NCI-H510A treated with DMSO at 0.1 percent for 48 hours (cell line): ENCODE data around the gene NFATC2IP.
"Not testable (repeated sequence)": the region's sequence is repeated elsewhere in the genome, so short reads cannot be mapped to it uniquely, and the experiment has no call there.

ENCODE experiments used
- DNase-seq: peaks from one replicate; lab custom pipeline; 2025; lab: John Stamatoyannopoulos, UW

The NFATC2IP gene

DNA sequence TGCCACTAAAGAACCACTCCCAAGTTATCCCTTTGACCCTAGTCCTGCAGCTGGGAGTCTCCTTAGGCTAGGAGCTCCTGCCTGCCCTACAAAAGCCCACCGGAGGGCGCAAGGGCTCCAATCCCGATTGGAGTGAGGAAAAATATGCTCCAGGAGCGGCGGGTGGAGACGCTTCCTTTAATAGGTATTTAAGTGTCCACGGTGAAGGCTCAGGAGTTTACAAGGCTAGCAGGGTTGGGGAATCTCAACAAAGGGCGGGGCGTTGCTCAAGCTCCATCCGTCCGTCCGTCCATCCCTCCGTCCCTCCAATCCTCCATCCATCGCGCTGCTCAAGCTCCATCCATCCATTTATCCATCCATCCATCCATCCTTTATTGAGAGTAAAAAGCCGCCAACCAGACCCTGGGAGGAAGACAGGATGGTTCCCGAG is 23.3 kb downstream of the NFATC2IP start:
- DNase-seq, result peak; percentile 86

DNA sequence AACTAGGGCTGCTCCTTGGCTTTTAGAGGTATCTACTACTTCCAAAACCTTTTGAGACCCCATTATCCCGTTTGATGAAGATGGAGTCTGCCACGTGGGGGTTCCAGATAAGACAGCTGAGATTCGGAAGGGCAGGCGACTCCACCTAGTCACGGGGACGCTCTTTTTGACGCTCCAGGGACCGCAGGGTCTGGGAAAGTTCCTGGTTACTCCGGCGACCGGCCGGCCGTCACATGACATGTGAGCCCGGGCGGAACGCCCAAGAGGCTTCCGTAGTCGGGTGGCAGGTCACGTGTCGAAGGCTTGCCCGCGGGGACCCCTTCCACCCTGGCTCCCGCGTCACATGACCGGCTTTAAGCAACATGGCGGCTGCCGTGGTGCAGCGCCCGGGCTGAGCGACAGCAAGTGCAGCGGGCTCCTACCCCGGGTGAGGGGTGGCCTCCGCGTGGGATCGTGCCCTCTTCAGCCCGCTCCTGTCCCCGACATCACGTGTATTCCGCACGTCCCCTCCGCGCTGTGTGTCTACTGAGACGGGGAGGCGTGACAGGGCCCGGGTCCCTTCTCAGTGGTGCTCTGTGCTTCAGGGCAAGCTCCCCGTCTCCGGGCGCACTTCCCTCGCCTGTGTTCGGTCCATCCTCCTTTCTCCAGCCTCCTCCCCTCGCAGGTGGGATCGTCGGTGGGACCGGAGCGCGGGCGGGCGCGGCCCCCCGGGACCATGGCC is 23.9 kb downstream of the NFATC2IP start, which contains the start of gene SPNS1:
Gene SPNS1, plus strand, starts transcription at position 342 of the 721 bp plus-strand sequence. Its CDS starts 374 bp downstream, at position 716.
- DNase-seq, result peak; percentile 95

DNA sequence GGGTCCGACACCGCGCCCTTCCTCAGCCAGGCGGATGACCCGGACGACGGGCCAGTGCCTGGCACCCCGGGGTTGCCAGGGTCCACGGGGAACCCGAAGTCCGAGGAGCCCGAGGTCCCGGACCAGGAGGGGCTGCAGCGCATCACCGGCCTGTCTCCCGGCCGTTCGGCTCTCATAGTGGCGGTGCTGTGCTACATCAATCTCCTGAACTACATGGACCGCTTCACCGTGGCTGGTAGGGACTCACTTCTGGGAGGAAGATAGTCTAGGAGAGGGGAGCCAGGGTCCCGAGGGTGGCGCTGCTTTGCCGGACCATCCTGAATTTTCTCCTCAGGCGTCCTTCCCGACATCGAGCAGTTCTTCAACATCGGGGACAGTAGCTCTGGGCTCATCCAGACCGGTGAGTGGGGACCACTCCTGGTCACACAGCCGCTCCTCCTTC is 24.4 kb downstream of the NFATC2IP start:
- no peak for DNase-seq

DNA sequence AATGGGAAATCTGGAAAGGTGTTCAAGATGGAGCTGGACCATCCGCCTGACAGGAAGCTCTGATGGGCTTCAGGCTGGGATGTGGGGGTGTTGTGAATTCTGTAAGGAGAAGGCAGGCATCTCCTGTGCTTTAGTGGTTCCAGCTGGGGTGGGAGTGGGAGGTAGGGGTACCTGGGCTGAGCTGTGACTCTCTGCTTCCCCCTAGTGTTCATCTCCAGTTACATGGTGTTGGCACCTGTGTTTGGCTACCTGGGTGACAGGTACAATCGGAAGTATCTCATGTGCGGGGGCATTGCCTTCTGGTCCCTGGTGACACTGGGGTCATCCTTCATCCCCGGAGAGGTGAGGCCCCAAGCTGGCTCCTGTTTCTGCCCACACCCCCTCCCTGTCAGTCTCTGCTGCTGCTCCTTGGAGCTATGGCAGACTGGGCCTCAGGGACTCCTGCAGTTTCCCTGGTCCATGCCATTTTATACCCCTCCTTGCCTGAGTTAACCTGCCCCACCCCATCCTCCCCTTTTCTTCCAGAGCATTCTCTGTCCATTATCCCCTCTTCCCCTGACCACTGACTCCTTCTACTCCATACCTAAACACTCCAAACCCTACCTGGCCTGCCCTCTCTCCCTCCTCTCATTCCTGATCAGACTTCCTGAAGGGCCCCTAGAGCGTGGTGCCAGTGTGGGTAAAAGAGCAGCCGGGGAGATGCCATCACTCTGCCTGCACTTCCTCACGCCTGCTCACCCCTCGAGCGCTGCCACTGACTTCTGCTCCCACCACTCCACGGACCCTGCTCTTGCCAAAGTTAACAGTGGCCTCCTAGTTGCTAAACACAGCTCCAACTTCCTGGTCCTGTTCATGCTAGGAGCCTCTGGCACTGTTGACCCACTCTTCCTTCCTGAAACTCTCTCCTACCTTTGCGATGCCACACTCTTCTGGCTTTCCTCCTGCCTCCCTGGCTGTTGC is 27.2 kb downstream of the NFATC2IP start:
- DNase-seq, result peak; percentile 73

GRCh38 chr16:28980330-28980729 is 29.6 kb downstream of the NFATC2IP start:
- DNase-seq, result not testable (repeated sequence)

DNA sequence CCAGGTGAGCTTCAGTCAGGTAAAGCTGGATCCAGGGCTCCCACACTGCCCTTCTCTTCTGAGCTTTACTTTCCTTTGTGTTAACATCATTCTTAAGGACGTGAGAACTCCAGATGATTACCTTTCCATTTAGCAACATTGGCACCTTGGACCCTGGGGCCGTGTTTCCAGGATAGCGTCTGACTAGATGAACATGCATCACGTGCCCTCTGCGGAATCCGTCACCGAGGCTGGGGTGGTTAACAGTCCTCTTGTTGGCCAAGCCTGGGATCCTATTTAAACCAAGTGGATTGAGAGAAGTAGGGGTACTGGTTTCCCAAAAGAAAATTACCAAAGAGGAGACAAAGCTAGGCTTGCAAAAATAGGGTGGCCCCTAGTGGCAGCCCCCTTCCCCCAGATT is 30.2 kb downstream of the NFATC2IP start:
- DNase-seq, result no peak

DNA sequence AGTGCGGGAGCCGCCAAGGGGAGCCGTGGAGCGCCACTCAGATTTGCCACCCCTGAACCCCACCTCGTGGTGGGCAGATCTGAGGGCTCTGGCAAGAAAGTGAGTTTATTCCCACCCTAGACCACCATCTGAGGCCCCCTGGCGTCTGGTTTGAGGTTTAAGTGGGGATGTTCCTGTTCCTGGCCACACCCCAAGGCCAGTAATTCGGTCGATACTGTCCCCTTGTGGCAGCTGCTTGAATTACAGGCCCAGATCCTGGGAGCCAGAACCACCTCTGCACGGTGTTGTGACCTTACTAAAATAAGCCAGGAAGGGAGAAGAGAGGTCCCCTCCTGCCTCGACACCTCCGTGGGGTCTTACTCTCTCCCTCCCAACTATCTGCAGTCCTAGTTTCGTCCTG is 30.8 kb downstream of the NFATC2IP start:
- no peak for DNase-seq

DNA sequence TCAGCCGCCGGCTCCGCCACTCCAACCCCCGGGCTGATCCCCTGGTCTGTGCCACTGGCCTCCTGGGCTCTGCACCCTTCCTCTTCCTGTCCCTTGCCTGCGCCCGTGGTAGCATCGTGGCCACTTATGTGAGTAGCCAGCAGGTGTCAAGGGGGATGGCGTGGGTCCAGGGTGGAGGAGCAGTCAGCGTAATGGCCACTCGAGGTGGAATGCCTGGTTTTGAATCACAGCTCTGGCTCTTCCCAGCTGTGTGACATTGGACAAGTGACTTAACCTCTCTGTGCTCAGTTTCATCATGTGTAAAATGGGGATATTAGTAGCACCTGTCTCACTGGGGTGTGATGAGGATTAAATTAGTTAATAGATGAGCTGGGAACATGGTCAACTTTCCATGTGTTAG is 31.7 kb downstream of the NFATC2IP start:
- no peak for DNase-seq

- no peak for DNase-seq
Observed at GRCh38 chr16:28982949-28983348, 32.2 kb downstream of the NFATC2IP start.

DNA sequence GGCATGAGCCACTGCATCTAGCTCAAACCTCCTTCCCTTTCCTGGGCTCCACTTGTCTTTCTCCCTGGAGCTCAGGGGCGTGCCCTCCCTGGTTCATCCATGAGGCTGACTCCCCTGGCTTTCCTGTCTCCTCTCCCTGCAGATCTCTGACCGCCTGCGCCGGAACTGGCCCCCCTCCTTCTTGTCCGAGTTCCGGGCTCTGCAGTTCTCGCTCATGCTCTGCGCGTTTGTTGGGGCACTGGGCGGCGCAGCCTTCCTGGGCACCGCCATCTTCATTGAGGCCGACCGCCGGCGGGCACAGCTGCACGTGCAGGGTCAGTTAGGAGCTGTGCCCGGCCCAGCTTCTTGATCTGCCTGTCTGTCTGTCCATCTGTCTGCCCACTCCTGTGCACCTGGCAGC is 32.9 kb downstream of the NFATC2IP start:
- DNase-seq, result peak; percentile 98

DNA sequence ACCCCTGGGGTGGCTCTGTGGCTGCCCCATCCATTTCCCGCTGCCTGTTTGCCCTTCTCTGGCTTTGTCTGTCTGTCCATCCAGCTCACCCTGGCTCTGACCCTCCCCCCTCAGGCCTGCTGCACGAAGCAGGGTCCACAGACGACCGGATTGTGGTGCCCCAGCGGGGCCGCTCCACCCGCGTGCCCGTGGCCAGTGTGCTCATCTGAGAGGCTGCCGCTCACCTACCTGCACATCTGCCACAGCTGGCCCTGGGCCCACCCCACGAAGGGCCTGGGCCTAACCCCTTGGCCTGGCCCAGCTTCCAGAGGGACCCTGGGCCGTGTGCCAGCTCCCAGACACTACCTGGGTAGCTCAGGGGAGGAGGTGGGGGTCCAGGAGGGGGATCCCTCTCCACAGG is 33.4 kb downstream of the NFATC2IP start:
- DNase-seq, result no peak

DNA sequence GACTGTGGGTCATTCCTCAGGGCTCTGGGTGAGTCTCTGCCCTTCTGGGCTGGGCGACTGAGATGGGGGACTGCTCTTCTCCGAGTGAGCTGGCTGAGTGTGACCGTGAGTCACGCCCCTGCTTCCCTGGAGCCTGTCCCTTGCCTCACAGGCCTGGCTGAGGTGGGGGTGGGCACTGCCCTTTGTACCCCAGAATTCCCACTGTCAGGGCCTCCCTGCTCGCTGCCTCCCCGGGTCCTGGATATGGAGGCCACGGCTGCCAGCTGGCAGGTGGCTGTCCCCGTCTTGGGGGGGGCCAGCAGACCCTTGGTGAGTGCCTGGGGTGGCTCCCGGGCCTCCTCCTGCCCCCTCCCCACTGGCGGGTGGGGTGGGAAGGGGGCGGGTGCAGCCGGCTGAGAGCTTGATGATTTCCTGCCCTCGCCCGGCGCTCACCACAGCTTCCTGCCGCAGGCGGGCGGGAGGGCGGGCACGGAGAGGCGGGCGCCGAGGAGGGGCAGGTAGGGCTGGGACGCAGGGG is 33.9 kb downstream of the NFATC2IP start, which contains the start of gene LAT:
Gene LAT, plus strand, starts transcription at position 434 of the 517 bp plus-strand sequence. CDS start 366 bp downstream, outside the sequence.
- peak; percentile 95 for DNase-seq

GRCh38 chr16:28985211-28986041 is 34.7 kb downstream of the NFATC2IP start:
- no peak for DNase-seq

DNA sequence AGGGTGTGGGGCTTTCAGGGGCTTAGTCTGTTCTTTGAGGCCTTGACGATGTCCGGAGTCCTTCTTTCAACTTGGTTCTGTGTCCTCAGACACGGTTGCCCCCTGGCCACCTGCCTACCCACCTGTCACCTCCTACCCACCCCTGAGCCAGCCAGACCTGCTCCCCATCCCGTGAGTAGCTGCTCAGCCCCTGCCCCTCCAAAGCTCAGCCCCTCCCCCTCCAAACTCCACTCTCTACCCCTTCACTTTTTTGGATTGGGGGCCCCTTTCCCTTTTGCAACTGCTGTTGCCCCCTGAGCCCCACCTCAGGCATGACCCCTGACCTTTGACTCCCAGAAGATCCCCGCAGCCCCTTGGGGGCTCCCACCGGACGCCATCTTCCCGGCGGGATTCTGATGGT is 35.3 kb downstream of the NFATC2IP start:
- no peak for DNase-seq

DNA sequence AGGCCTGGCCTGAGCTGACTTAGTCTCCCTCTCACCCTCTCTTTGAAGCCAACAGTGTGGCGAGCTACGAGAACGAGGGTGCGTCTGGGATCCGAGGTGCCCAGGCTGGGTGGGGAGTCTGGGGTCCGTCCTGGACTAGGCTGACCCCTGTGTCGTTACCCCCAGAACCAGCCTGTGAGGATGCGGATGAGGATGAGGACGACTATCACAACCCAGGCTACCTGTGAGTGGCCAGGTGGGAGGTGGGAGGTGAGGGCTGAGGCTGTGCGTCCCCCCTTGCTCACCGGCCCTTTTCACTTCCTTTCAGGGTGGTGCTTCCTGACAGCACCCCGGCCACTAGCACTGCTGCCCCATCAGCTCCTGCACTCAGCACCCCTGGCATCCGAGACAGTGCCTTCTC is 35.8 kb downstream of the NFATC2IP start:
- no peak for DNase-seq

DNA sequence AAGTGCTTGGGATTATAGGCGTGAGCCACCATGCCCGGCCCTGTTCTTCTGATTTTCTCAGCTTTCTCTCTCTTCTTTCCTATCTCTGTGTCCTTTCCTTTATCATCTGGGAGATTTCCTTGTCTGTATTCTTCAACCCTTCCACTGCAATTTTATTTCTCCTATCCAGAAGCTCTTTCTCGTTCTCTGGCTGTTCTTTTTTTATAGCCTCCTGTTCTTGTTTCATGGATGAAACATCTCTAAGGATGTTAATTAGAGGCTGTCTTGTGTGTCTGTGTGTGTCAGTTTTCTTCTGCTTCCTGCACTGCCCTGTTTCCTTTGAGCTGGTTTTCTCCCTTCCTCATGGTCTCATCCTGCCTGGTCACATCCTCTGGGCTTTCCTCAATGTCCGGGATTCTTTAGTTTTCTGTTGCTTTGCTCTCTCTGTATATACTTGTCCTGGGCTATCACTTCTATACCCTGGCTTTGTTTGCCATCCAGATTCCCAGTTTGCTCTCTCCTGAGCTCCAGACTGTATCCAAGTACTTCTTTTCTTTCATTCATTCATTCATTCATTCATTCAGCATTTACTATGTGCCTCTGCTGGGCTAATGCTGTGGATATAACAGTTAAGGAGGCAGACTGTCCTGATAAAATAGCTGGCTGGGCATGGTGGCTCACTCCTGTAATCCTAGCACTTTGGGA is 36.6 kb downstream of the NFATC2IP start:
- DNase-seq, result no peak

GRCh38 chr16:28989363-28989762 is 38.6 kb downstream of the NFATC2IP start:
- DNase-seq, result no peak

DNA sequence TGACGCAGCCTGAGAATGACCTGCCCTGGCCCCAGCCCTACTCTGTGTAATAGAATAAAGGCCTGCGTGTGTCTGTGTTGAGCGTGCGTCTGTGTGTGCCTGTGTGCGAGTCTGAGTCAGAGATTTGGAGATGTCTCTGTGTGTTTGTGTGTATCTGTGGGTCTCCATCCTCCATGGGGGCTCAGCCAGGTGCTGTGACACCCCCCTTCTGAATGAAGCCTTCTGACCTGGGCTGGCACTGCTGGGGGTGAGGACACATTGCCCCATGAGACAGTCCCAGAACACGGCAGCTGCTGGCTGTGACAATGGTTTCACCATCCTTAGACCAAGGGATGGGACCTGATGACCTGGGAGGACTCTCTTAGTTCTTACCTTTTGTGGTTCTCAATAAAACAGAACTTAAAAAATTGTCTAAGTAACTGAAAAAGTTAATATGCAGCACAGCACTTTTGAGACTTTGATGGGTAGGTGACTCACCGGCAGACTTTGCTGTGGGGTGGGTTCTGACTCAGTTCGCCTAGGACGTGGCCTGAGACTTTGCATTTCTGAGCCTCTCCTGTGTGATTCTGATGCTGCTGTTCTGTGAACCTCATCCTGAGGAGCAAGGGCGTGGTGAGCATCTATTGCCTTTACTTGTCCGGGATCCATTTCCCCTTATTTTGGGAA is 39.8 kb downstream of the NFATC2IP start:
- no peak for DNase-seq

DNA sequence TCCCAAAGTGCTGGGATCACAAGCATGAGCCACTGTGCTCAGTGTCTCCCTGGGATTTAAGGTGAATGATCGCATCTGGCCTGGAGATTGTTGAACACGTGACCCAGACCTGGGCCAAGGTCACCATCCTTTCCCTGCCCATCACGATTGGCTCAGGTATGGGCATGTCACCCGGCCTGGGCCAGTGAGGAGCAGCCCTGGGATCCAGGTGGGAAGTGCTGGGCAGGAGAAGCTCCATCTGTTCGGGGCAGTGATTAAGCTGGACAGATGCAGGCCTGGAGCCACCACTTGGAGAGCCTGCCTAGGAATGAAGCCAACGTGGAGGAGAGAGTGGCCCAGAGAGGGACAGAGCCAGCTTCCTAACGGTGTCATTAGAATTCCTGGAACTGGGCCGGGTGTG is 41.0 kb downstream of the NFATC2IP start:
- no peak for DNase-seq

DNA sequence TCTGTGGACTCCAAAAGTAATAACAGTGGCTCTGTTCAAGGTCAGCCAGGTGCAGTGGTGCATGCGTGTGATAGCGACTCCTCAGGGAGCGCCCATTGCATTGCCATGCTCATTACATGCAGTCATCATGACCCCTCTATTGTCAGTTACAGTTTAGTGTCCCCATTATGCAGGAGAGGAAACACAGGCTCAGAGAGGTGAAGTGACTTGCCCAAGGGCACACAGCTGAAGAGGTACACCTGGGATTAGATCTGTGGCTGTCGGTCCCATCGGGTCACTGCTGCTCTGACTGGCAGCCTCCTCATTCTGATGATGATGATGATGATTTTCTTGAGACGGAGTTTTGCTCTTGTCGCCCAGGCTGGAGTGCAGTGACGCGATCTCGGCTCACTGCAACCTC is 41.8 kb downstream of the NFATC2IP start:
- DNase-seq, result no peak
